SK-N-SH (cell line): ENCODE data around the gene UPK3B. TPM values are rescaled to one million over a fixed set of nuclear protein-coding genes. Genes with fewer than 3 reads are reported as not detected.
"Not testable (repeated sequence)": the region's sequence is repeated elsewhere in the genome, so short reads cannot be mapped to it uniquely, and the experiment has no call there.

Experiments used
- CTCF ChIA-PET: fragments of 300-600, 350-600 bp; formaldehyde crosslinking; extraction: SDS; loops from one replicate; lab custom pipeline; 2021; lab: Yijun Ruan, JAX
- POLR2A ChIA-PET: fragments of 350-600 bp; sonication (Branson Sonifier 250); formaldehyde crosslinking; extraction: SDS; loops from one replicate; lab custom pipeline; 2020; ENCODE audit warnings: antibody characterized with exemption, inconsistent platforms; lab: Yijun Ruan, JAX
- DNase-seq: peaks from one replicate; pipeline ENCODE4 v3.0.0; 2012
- H2AFZ ChIP-seq: fragments of 200-600 bp; sonication (generic); 2 replicates; pipeline ENCODE4 v1.8.1; 2016; ENCODE audit warnings: antibody characterized with exemption, mild to moderate bottlenecking, low read depth
- H3F3A ChIP-seq: fragments of 200-600 bp; sonication (generic); replicated peaks from 2 replicates; pipeline ENCODE3; 2016; ENCODE audit warnings: antibody characterized with exemption, mild to moderate bottlenecking; ENCODE audit not compliant: insufficient read depth
- H3K27ac ChIP-seq, 2 experiments: fragments of 200-500 bp in 1 of 2; fragments of 200-600 bp in 1 of 2; sonication (Bioruptor generic) in 1 of 2; sonication (generic), shearing (Covaris generic) in 1 of 2; 2 replicates each; pipeline versions ENCODE4 v1.5.1 to v1.6.1; 2014 to 2016; ENCODE audit warnings: low read depth in 2 of 2, inconsistent platforms in 1 of 2, low read length in 1 of 2, mild to moderate bottlenecking in 1 of 2, mixed read lengths in 1 of 2
- H3K27me3 ChIP-seq: fragments of 200-600 bp; sonication (generic), shearing (Covaris generic); 2 replicates; pipeline ENCODE4 v1.6.1; 2016; ENCODE audit warnings: mixed run types; ENCODE audit not compliant: insufficient read depth
- H3K36me3 ChIP-seq, 2 experiments: fragments of 200-500 bp in 1 of 2; fragments of 200-600 bp in 1 of 2; sonication (Bioruptor generic) in 1 of 2; sonication (generic) in 1 of 2; replicated peaks in 1 of 2; 2 replicates each; pipeline versions ENCODE3 to v1.5.1; 2014 to 2016; ENCODE audit warnings: low read length in 1 of 2, mild to moderate bottlenecking in 1 of 2; ENCODE audit not compliant: insufficient read depth in 2 of 2, control insufficient read depth in 1 of 2
- H3K4me1 ChIP-seq, 2 experiments: fragments of 200-500 bp in 1 of 2; fragments of 200-600 bp in 1 of 2; sonication (Bioruptor generic) in 1 of 2; sonication (generic), shearing (Covaris generic) in 1 of 2; 2 replicates each; pipeline versions ENCODE4 v1.5.1 to v1.6.1; 2014 to 2016; ENCODE audit warnings: low read depth in 1 of 2, low read length in 1 of 2, mixed run types in 1 of 2; ENCODE audit not compliant: insufficient read depth in 2 of 2, control insufficient read depth in 1 of 2
- H3K4me2 ChIP-seq: fragments of 200-600 bp; sonication (generic), shearing (Covaris generic); 2 replicates; pipeline ENCODE4 v1.6.1; 2017; ENCODE audit warnings: mixed run types
- H3K4me3 ChIP-seq, 2 experiments: fragments of 200-500 bp in 1 of 2; fragments of 200-600 bp in 1 of 2; sonication (Bioruptor generic) in 1 of 2; sonication (generic), shearing (Covaris generic) in 1 of 2; 2 replicates each; pipeline versions ENCODE4 v1.5.1 to v1.8.1; 2014 to 2016; ENCODE audit warnings: low read depth in 2 of 2, inconsistent platforms in 1 of 2, low read length in 1 of 2, mild to moderate bottlenecking in 1 of 2, mixed read lengths in 1 of 2, moderate library complexity in 1 of 2
- H3K79me2 ChIP-seq: fragments of 200-600 bp; sonication (generic); 2 replicates; pipeline ENCODE4 v1.8.1; 2017; ENCODE audit warnings: mild to moderate bottlenecking; ENCODE audit not compliant: insufficient read depth
- H3K9ac ChIP-seq: fragments of 200-600 bp; sonication (generic); 2 replicates; pipeline ENCODE4 v1.6.1; 2017; ENCODE audit warnings: mixed run types
- H3K9me2 ChIP-seq: fragments of 200-600 bp; sonication (generic); 2 replicates; pipeline ENCODE4 v1.6.1; 2017; ENCODE audit warnings: mixed run types
- H3K9me3 ChIP-seq: fragments of 200-600 bp; sonication (generic); 2 replicates; pipeline ENCODE4 v1.6.1; 2017; ENCODE audit warnings: mixed run types, mild to moderate bottlenecking, moderate library complexity
- H4K20me1 ChIP-seq: fragments of 200-600 bp; sonication (generic); 2 replicates; pipeline ENCODE4 v1.6.1; 2017; ENCODE audit warnings: mild to moderate bottlenecking, mixed run types; ENCODE audit not compliant: insufficient read depth
- WGBS: methylation state at CpG from one replicate; pipeline ENCODE4 v1.1.6; 2017; ENCODE audit warnings: low lambda C conversion rate; 5-methylcytosine and 5-hydroxymethylcytosine counted together
- polyA plus RNA-seq, 3 experiments: library from polyadenylated mRNA; depleted of rRNA; stranded (reverse); fragments of >200 nt; gene quantifications; 2 replicates each; pipeline ENCODE4 v1.2.3, GENCODE V29; 2012

Gene UPK3B
- polyA plus RNA-seq, 1 of the 3 experiments (the other 2 are of a cell fraction): not detected

- H3K4me2 ChIP-seq, H3K9me3 ChIP-seq, H3F3A ChIP-seq, H3K79me2 ChIP-seq, H3K9ac ChIP-seq, H3K27ac ChIP-seq, H3K27me3 ChIP-seq, DNase-seq, H2AFZ ChIP-seq, H3K4me3 ChIP-seq, H3K4me1 ChIP-seq, H3K36me3 ChIP-seq, POLR2A ChIA-PET, H4K20me1 ChIP-seq, H3K9me2 ChIP-seq, CTCF ChIA-PET: not testable (repeated sequence)
- WGBS: 95% methylated on average over 16 of the region's 17 CpGs
These were observed 27.3 kb upstream of the UPK3B start for GRCh38 chr7:76483081-76483480.

GRCh38 chr7:76484456-76484855 lies 25.9 kb upstream of the UPK3B start:
- DNase-seq, H3K79me2 ChIP-seq, H3K4me3 ChIP-seq, H3K9me3 ChIP-seq, H3K36me3 ChIP-seq, H3K9ac ChIP-seq, H3K27ac ChIP-seq, POLR2A ChIA-PET, H3F3A ChIP-seq, CTCF ChIA-PET, H3K27me3 ChIP-seq, H3K4me2 ChIP-seq, H4K20me1 ChIP-seq, H3K9me2 ChIP-seq, H2AFZ ChIP-seq, H3K4me1 ChIP-seq: not testable (repeated sequence)
- 80% methylated on average over 4 of the region's 12 CpGs for WGBS

GRCh38 chr7:76485822-76486610 lies 24.3 kb upstream of the UPK3B start:
- H2AFZ ChIP-seq, H3F3A ChIP-seq, H4K20me1 ChIP-seq, H3K4me3 ChIP-seq, H3K79me2 ChIP-seq, H3K4me1 ChIP-seq, H3K9me3 ChIP-seq, H3K4me2 ChIP-seq, H3K9ac ChIP-seq, POLR2A ChIA-PET, H3K36me3 ChIP-seq, H3K9me2 ChIP-seq, CTCF ChIA-PET, H3K27ac ChIP-seq, DNase-seq, H3K27me3 ChIP-seq: not testable (repeated sequence)
- WGBS: 20% methylated on average over 1 of the region's 20 CpGs

GRCh38 chr7:76486618-76487017 lies 23.7 kb upstream of the UPK3B start:
- POLR2A ChIA-PET: not testable (repeated sequence)

GRCh38 chr7:76487969-76488368 lies 22.4 kb upstream of the UPK3B start:
- H3K4me3 ChIP-seq, H3K79me2 ChIP-seq, H3K9ac ChIP-seq, H3F3A ChIP-seq, H3K9me3 ChIP-seq, POLR2A ChIA-PET, H3K9me2 ChIP-seq, H3K27me3 ChIP-seq, H3K36me3 ChIP-seq, H2AFZ ChIP-seq, H3K27ac ChIP-seq, H3K4me1 ChIP-seq, H3K4me2 ChIP-seq, H4K20me1 ChIP-seq, CTCF ChIA-PET, DNase-seq: not testable (repeated sequence)
- WGBS: 100% methylated on average over 4 of the region's 13 CpGs

More at GRCh38 chr7:76486618-76487017, 23.7 kb upstream of the UPK3B start:
- H3K9ac ChIP-seq, H3K27me3 ChIP-seq, H3K79me2 ChIP-seq, H3F3A ChIP-seq, H3K9me3 ChIP-seq, H3K36me3 ChIP-seq, H3K4me1 ChIP-seq, H3K4me3 ChIP-seq, DNase-seq, CTCF ChIA-PET, H3K9me2 ChIP-seq, H3K27ac ChIP-seq, H4K20me1 ChIP-seq, H2AFZ ChIP-seq, H3K4me2 ChIP-seq: not testable (repeated sequence)
- no CpG with 5 or more reads among the region's 5 CpGs for WGBS

- CTCF ChIA-PET, H3K9ac ChIP-seq, DNase-seq, H3K36me3 ChIP-seq, H4K20me1 ChIP-seq, POLR2A ChIA-PET, H3K9me2 ChIP-seq, H3K27me3 ChIP-seq, H3K4me2 ChIP-seq, H3K79me2 ChIP-seq, H3K4me1 ChIP-seq, H3K9me3 ChIP-seq, H2AFZ ChIP-seq, H3F3A ChIP-seq, H3K4me3 ChIP-seq, H3K27ac ChIP-seq: not testable (repeated sequence)
- WGBS: 80% methylated on average over 1 of the region's 10 CpGs
These were observed 18.2 kb upstream of the UPK3B start for GRCh38 chr7:76492139-76492538.
